Neuron (in vitro differentiated cells): ENCODE data around the gene AGXT.
"Not testable (repeated sequence)": the region's sequence is repeated elsewhere in the genome, so short reads cannot be mapped to it uniquely, and the experiment has no call there.

Source experiments
- H2AFZ ChIP-seq: one replicate; pipeline ENCODE4 v1.6.1; 2013; ENCODE audit warnings: low read depth, mild to moderate bottlenecking, inconsistent platforms, low read length, moderate library complexity
- H3K27me3 ChIP-seq: one replicate; pipeline ENCODE4 v1.6.1; 2013; ENCODE audit warnings: low read length; ENCODE audit not compliant: insufficient read depth
- H3K36me3 ChIP-seq: one replicate; pipeline ENCODE4 v1.6.1; 2013; ENCODE audit warnings: low read length; ENCODE audit not compliant: insufficient read depth
- H3K4me1 ChIP-seq: one replicate; pipeline ENCODE4 v1.6.1; 2013; ENCODE audit warnings: low read length; ENCODE audit not compliant: insufficient read depth
- H3K4me3 ChIP-seq: 2 replicates; pipeline ENCODE4 v1.5.1; 2013; ENCODE audit warnings: mild to moderate bottlenecking, low read length, moderate library complexity
- H3K9me3 ChIP-seq: one replicate; pipeline ENCODE4 v1.6.1; 2013; ENCODE audit warnings: low read length

AGXT gene

GRCh38 chr2:240833724-240834285 lies 34.8 kb upstream of the AGXT start:
- Histone ChIP-seq H3K27me3 (peaks cover 3% of the 10 kb centered on the region), H3K4me3 (no peak overlapping the region), H3K4me1 (peaks cover 18% of the 10 kb centered on the region), H2AFZ (no peak overlapping the region), H3K9me3 (no peaks in the 10 kb centered on the region), H3K36me3 (no peaks in the 10 kb centered on the region)

GRCh38 chr2:240834377-240834975 lies 34.1 kb upstream of the AGXT start:
- peaks cover 18% of the 10 kb centered on the region for H3K4me1 ChIP-seq
- H3K4me3 ChIP-seq, result no peak overlapping the region
- H3K9me3 ChIP-seq, result no peaks in the 10 kb centered on the region
- H3K36me3 ChIP-seq, result no peaks in the 10 kb centered on the region
- H2AFZ ChIP-seq, result no peak overlapping the region
- H3K27me3 ChIP-seq, result peaks cover 3% of the 10 kb centered on the region

DNA sequence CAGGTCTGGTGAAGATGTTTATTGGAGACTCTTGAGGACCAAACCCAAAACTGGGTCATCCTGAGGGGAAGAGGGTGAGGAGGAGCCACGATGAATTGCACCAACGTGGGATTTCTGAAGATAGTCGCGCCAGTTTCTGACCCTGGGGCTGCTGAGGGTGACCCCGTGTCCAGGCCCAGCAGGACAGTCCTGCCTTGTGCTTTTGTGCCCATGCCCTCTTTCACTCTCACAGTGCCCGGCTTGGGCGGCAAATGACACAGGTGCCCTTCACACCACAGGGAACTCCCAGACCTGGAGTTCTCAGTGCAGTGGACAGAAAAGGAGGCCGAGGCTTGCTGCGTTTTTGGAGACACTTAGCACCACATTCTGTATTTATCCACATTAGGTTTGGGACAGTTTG lies 33.1 kb upstream of the AGXT start:
- Histone ChIP-seq H3K4me1 (peaks cover 18% of the 10 kb centered on the region), H3K9me3 (no peaks in the 10 kb centered on the region), H3K4me3 (no peak overlapping the region), H3K27me3 (peaks cover 3% of the 10 kb centered on the region), H2AFZ (no peak overlapping the region), H3K36me3 (no peaks in the 10 kb centered on the region)

GRCh38 chr2:240836781-240837467 lies 31.7 kb upstream of the AGXT start:
- Histone ChIP-seq H3K36me3 (no peaks in the 10 kb centered on the region), H3K9me3 (no peaks in the 10 kb centered on the region), H2AFZ (no peak overlapping the region), H3K27me3 (peaks cover 6% of the 10 kb centered on the region), H3K4me1 (peaks cover 14% of the 10 kb centered on the region), H3K4me3 (no peak overlapping the region)

GRCh38 chr2:240837621-240838020 lies 31.0 kb upstream of the AGXT start:
- Histone ChIP-seq H3K27me3 (peaks cover 9% of the 10 kb centered on the region), H3K4me3 (no peak overlapping the region), H2AFZ (no peak overlapping the region), H3K36me3 (no peaks in the 10 kb centered on the region), H3K4me1 (peaks cover 12% of the 10 kb centered on the region), H3K9me3 (no peaks in the 10 kb centered on the region)

DNA sequence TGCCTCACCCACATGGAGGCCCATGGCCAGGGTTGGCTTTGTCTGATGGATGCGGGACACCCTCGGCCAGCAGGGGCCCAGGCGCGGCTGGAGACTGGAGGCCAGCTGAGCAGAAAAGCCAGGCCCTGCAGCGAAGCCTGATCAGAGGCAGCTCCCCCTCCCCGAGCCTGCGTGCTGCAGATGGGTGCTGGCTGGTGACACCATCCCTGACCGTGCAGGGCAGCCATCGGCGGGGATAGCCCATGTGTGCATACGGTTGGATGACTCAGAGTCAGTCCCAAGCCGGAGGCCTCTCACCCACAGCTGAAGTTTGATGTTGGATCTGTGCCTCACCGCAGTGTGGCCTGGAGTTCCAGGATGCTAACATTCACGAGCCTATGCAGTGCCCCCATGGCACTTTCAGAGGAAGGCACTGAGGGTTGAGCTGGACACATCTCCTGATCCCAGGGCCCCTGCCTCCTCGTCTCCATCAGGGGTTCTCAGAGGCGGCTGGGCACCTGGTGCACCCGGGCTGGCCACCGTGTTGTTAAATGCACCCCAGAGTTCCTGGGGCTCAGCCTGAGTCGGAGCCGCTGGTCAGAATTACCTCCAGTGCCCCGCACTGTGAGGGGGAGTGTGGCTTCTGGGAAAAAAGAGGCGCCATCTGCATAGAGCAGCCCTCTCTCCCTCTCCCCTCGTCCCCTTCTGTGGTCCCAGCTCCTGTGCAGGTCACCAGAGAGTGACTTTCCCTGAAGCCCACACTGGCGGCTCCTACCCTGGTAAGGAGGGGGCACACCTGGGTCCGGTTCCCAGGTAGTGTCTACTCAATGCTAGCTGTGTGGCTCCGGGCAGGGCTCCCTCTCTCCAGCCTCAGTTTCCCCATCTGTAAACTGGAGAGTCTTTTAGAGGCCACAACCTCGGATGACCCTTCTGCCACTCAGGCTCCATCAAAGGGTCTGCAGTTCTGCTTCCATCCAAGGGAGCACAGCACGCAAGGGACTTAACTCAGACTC lies 29.2 kb upstream of the AGXT start:
- Histone ChIP-seq H3K36me3 (no peaks in the 10 kb centered on the region), H3K9me3 (no peaks in the 10 kb centered on the region), H3K27me3 (peaks cover 9% of the 10 kb centered on the region), H2AFZ (no peak overlapping the region), H3K4me3 (no peak overlapping the region), H3K4me1 (peaks cover 3% of the 10 kb centered on the region)

GRCh38 chr2:240840435-240841060 lies 28.1 kb upstream of the AGXT start:
- Histone ChIP-seq H3K4me3 (no peak overlapping the region), H2AFZ (no peak overlapping the region), H3K9me3 (no peaks in the 10 kb centered on the region), H3K36me3 (no peaks in the 10 kb centered on the region), H3K4me1 (peaks cover 3% of the 10 kb centered on the region), H3K27me3 (peaks cover 6% of the 10 kb centered on the region)

DNA sequence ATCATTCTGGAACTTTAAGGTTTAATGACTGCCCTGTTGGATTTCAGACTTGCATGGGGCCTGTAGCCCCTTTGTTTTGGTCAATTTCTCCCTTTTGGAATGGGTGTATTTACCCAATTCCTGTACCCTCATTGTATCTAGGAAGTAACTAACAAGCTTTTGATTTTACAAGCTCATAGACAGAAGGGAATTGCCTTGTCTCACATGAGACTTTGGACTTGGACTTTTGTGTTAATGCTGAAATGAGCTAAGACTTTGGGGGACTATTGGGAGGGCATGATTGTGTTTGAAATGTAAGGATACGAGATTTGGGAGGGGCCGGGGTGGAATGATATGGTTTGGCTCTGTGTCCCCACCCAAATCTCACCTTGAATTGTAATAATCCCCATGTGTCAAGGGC lies 22.3 kb upstream of the AGXT start:
- not testable (repeated sequence) for H2AFZ ChIP-seq, H3K36me3 ChIP-seq, H3K27me3 ChIP-seq, H3K4me3 ChIP-seq, H3K9me3 ChIP-seq
- H3K4me1 ChIP-seq, result peaks cover 15% of the 10 kb centered on the region

GRCh38 chr2:240846873-240847595 lies 21.6 kb upstream of the AGXT start:
- peaks cover 15% of the 10 kb centered on the region for H3K4me1 ChIP-seq
- H3K27me3 ChIP-seq, result peaks cover 3% of the 10 kb centered on the region
- H2AFZ ChIP-seq, result no peak overlapping the region
- H3K36me3 ChIP-seq, result no peaks in the 10 kb centered on the region
- H3K9me3 ChIP-seq, result peaks cover 2% of the 10 kb centered on the region
- no peak overlapping the region for H3K4me3 ChIP-seq

- H3K36me3 ChIP-seq, result no peaks in the 10 kb centered on the region
- peaks cover 2% of the 10 kb centered on the region for H3K9me3 ChIP-seq
- H3K4me1 ChIP-seq, result peaks cover 15% of the 10 kb centered on the region
- H3K4me3 ChIP-seq, result no peak overlapping the region
- H3K27me3 ChIP-seq, result no peaks in the 10 kb centered on the region
- H2AFZ ChIP-seq, result no peak overlapping the region
Measured at GRCh38 chr2:240847817-240848216, 20.8 kb upstream of the AGXT start.

- Histone ChIP-seq H3K4me3 (no peak overlapping the region), H3K4me1 (peaks cover 12% of the 10 kb centered on the region), H3K36me3 (no peaks in the 10 kb centered on the region), H2AFZ (no peak overlapping the region), H3K27me3 (no peaks in the 10 kb centered on the region), H3K9me3 (peaks cover 2% of the 10 kb centered on the region)
Measured at GRCh38 chr2:240848900-240849680, 19.5 kb upstream of the AGXT start.
